ENCODE measurements around the gene C19orf44. TPM values are rescaled to one million over a fixed set of nuclear protein-coding genes. Genes with fewer than 3 reads are reported as not detected.
A peak's percentile ranks its signal among the peaks of the same experiment; 100 is the strongest.

C19orf44 gene
- total and polyA plus RNA-seq, 3 donors from 2014 or later: 13.6 to 40.9 (median 35.4) TPM

GRCh38 chr19:16458391-16459341 is 37.5 kb upstream of the C19orf44 start:
- peaks cover 25% of the 10 kb centered on the region for H3K4me1 ChIP-seq
- WGBS, 2 donors: 84 to 87% methylated on average over 22 to 23 of the region's 25 CpGs
- H3K36me3 ChIP-seq (ENCODE audit: low read depth, missing control alignments): no peaks in the 10 kb centered on the region
- H3K9me3 ChIP-seq: no peaks in the 10 kb centered on the region
- H3K27ac ChIP-seq: peak overlapping the region in 1 of 2 donors; percentile 56
- no peak for DNase-seq
- TF ChIP-seq, protein P1, sequence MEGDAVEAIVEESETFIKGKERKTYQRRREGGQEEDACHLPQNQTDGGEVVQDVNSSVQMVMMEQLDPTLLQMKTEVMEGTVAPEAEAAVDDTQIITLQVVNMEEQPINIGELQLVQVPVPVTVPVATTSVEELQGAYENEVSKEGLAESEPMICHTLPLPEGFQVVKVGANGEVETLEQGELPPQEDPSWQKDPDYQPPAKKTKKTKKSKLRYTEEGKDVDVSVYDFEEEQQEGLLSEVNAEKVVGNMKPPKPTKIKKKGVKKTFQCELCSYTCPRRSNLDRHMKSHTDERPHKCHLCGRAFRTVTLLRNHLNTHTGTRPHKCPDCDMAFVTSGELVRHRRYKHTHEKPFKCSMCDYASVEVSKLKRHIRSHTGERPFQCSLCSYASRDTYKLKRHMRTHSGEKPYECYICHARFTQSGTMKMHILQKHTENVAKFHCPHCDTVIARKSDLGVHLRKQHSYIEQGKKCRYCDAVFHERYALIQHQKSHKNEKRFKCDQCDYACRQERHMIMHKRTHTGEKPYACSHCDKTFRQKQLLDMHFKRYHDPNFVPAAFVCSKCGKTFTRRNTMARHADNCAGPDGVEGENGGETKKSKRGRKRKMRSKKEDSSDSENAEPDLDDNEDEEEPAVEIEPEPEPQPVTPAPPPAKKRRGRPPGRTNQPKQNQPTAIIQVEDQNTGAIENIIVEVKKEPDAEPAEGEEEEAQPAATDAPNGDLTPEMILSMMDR (IDR thresholded peaks at IDR 0.05): no peak
- TF ChIP-seq POLR2A (IDR thresholded peaks at IDR 0.05): no peak
- H3K4me3 ChIP-seq: no peak overlapping the region
- H3K27me3 ChIP-seq: no peaks in the 10 kb centered on the region
- intact Hi-C loops (cut with DNase I; ENCODE audit: low total_unique reads): no loop called here

- Histone ChIP-seq H3K27me3 (no peaks in the 10 kb centered on the region), H3K9me3 (no peaks in the 10 kb centered on the region), H3K36me3 (ENCODE audit: low read depth, missing control alignments) (no peaks in the 10 kb centered on the region), H3K27ac (no peak overlapping the region), H3K4me1 (peaks cover 26% of the 10 kb centered on the region), H3K4me3 (no peak overlapping the region)
- 92 to 97% methylated on average over 3 of the region's 3 CpGs for WGBS, 2 donors
- TF ChIP-seq, protein P1 (IDR thresholded peaks at IDR 0.05): no peak
- TF ChIP-seq POLR2A (IDR thresholded peaks at IDR 0.05): no peak
- no peak for DNase-seq
- intact Hi-C loops (cut with DNase I; ENCODE audit: low total_unique reads): no loop called here
These were observed 36.5 kb upstream of the C19orf44 start for GRCh38 chr19:16459680-16460079.

DNA sequence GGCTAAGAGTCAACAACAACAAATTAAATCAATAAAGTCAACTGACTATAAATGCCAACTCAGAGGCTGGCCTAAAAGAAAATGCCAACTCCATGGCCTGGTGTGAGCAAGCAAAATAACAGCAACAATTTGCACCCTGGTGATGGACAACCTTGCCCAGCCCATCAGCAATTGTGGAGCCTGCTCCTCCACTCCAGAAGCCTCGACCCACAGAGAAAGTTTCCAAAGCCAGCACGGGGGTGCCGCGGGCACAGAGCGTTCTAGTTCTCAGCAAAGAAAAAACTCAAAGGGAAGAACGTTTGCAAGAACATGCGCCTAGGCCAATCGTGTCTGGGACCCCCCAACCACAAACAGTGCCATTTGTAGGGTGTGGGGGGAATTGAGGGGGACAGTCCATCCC is 35.7 kb upstream of the C19orf44 start:
- Histone ChIP-seq H3K36me3 (ENCODE audit: low read depth, missing control alignments) (no peaks in the 10 kb centered on the region), H3K4me3 (no peak overlapping the region), H3K27ac (no peak overlapping the region), H3K4me1 (peaks cover 26% of the 10 kb centered on the region), H3K9me3 (no peaks in the 10 kb centered on the region), H3K27me3 (no peaks in the 10 kb centered on the region)
- intact Hi-C loops (cut with DNase I; ENCODE audit: low total_unique reads): no loop called here
- TF ChIP-seq POLR2A (IDR thresholded peaks at IDR 0.05): no peak
- TF ChIP-seq, protein P1 (IDR thresholded peaks at IDR 0.05): no peak
- no peak for DNase-seq
- 64 to 71% methylated on average over 6 to 8 of the region's 8 CpGs for WGBS, 2 donors

GRCh38 chr19:16461630-16462051 is 34.6 kb upstream of the C19orf44 start:
- H3K9me3 ChIP-seq: no peaks in the 10 kb centered on the region
- peak overlapping the region in 1 of 2 donors; percentile 22 for H3K27ac ChIP-seq
- H3K27me3 ChIP-seq: no peaks in the 10 kb centered on the region
- no peak overlapping the region for H3K4me3 ChIP-seq
- peaks cover 24% of the 10 kb centered on the region for H3K4me1 ChIP-seq
- intact Hi-C loops (cut with DNase I; ENCODE audit: low total_unique reads): no loop called here
- 76 to 90% methylated on average over 5 to 9 of the region's 9 CpGs for WGBS, 2 donors
- H3K36me3 ChIP-seq (ENCODE audit: low read depth, missing control alignments): no peaks in the 10 kb centered on the region
- DNase-seq: no peak
- no peak for TF ChIP-seq POLR2A (IDR thresholded peaks at IDR 0.05)
- TF ChIP-seq, protein P1 (IDR thresholded peaks at IDR 0.05): no peak
